ENCODE results near the gene ACLY.
A peak's percentile ranks its signal among the peaks of the same experiment; 100 is the strongest.

ACLY gene

GRCh38 chr17:41966463-41967140, 47.9 kb upstream of the ACLY start, which contains the start of gene CNP (continued):
- no peak for TF ChIP-seq ZNF221 (tag by site-specific recombination; IDR thresholded peaks at IDR 0.05; ENCODE audit: borderline replicate concordance)
- TF ChIP-seq, protein P1, sequence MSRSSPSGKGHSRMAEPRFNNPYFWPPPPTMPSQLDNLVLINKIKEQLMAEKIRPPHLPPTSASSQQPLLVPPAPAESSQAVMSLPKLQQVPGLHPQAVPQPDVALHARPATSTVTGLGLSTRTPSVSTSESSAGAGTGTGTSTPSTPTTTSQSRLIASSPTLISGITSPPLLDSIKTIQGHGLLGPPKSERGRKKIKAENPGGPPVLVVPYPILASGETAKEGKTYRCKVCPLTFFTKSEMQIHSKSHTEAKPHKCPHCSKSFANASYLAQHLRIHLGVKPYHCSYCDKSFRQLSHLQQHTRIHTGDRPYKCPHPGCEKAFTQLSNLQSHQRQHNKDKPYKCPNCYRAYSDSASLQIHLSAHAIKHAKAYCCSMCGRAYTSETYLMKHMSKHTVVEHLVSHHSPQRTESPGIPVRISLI (tag by site-specific recombination; IDR thresholded peaks at IDR 0.05) = no peak
- no peak for TF ChIP-seq ZNF366 (tag by site-specific recombination; conservative IDR thresholded peaks at IDR 0.05)
- no peak for TF ChIP-seq ZNF707 (tag by site-specific recombination; IDR thresholded peaks at IDR 0.05)
- TF ChIP-seq, protein P2, sequence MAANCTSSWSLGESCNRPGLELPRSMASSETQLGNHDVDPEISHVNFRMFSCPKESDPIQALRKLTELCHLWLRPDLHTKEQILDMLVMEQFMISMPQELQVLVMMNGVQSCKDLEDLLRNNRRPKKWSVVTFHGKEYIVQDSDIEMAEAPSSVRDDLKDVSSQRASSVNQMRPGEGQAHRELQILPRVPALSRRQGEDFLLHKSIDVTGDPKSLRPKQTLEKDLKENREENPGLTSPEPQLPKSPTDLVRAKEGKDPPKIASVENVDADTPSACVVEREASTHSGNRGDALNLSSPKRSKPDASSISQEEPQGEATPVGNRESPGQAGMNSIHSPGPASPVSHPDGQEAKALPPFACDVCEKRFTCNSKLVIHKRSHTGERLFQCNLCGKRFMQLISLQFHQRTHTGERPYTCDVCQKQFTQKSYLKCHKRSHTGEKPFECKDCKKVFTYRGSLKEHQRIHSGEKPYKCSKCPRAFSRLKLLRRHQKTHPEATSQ (tag by site-specific recombination; IDR thresholded peaks at IDR 0.05) = no peak
- TF ChIP-seq, protein P3, sequence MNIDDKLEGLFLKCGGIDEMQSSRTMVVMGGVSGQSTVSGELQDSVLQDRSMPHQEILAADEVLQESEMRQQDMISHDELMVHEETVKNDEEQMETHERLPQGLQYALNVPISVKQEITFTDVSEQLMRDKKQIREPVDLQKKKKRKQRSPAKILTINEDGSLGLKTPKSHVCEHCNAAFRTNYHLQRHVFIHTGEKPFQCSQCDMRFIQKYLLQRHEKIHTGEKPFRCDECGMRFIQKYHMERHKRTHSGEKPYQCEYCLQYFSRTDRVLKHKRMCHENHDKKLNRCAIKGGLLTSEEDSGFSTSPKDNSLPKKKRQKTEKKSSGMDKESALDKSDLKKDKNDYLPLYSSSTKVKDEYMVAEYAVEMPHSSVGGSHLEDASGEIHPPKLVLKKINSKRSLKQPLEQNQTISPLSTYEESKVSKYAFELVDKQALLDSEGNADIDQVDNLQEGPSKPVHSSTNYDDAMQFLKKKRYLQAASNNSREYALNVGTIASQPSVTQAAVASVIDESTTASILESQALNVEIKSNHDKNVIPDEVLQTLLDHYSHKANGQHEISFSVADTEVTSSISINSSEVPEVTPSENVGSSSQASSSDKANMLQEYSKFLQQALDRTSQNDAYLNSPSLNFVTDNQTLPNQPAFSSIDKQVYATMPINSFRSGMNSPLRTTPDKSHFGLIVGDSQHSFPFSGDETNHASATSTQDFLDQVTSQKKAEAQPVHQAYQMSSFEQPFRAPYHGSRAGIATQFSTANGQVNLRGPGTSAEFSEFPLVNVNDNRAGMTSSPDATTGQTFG (tag by site-specific recombination; IDR thresholded peaks at IDR 0.05; ENCODE audit: borderline replicate concordance) = no peak
- TF ChIP-seq, protein P4, sequence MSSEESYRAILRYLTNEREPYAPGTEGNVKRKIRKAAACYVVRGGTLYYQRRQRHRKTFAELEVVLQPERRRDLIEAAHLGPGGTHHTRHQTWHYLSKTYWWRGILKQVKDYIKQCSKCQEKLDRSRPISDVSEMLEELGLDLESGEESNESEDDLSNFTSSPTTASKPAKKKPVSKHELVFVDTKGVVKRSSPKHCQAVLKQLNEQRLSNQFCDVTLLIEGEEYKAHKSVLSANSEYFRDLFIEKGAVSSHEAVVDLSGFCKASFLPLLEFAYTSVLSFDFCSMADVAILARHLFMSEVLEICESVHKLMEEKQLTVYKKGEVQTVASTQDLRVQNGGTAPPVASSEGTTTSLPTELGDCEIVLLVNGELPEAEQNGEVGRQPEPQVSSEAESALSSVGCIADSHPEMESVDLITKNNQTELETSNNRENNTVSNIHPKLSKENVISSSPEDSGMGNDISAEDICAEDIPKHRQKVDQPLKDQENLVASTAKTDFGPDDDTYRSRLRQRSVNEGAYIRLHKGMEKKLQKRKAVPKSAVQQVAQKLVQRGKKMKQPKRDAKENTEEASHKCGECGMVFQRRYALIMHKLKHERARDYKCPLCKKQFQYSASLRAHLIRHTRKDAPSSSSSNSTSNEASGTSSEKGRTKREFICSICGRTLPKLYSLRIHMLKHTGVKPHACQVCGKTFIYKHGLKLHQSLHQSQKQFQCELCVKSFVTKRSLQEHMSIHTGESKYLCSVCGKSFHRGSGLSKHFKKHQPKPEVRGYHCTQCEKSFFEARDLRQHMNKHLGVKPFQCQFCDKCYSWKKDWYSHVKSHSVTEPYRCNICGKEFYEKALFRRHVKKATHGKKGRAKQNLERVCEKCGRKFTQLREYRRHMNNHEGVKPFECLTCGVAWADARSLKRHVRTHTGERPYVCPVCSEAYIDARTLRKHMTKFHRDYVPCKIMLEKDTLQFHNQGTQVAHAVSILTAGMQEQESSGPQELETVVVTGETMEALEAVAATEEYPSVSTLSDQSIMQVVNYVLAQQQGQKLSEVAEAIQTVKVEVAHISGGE (tag by site-specific recombination; conservative IDR thresholded peaks at IDR 0.05; ENCODE audit: low read depth) = 0 out of 2 replicates have a peak, but pooled peaks have one; percentile 33
- no peak for TF ChIP-seq ZNF501 (tag by site-specific recombination; IDR thresholded peaks at IDR 0.05)
- TF ChIP-seq ZNF747 (tag by site-specific recombination; IDR thresholded peaks at IDR 0.05) = no peak
- TF ChIP-seq ZNF174 (tag by site-specific recombination; IDR thresholded peaks at IDR 0.05) = no peak
- no peak for TF ChIP-seq ZNF311 (tag by site-specific recombination; IDR thresholded peaks at IDR 0.05; ENCODE audit: borderline replicate concordance)
- TF ChIP-seq ZNF202 (tag by site-specific recombination; IDR thresholded peaks at IDR 0.05; ENCODE audit: borderline replicate concordance) = no peak
- TF ChIP-seq, protein P5, sequence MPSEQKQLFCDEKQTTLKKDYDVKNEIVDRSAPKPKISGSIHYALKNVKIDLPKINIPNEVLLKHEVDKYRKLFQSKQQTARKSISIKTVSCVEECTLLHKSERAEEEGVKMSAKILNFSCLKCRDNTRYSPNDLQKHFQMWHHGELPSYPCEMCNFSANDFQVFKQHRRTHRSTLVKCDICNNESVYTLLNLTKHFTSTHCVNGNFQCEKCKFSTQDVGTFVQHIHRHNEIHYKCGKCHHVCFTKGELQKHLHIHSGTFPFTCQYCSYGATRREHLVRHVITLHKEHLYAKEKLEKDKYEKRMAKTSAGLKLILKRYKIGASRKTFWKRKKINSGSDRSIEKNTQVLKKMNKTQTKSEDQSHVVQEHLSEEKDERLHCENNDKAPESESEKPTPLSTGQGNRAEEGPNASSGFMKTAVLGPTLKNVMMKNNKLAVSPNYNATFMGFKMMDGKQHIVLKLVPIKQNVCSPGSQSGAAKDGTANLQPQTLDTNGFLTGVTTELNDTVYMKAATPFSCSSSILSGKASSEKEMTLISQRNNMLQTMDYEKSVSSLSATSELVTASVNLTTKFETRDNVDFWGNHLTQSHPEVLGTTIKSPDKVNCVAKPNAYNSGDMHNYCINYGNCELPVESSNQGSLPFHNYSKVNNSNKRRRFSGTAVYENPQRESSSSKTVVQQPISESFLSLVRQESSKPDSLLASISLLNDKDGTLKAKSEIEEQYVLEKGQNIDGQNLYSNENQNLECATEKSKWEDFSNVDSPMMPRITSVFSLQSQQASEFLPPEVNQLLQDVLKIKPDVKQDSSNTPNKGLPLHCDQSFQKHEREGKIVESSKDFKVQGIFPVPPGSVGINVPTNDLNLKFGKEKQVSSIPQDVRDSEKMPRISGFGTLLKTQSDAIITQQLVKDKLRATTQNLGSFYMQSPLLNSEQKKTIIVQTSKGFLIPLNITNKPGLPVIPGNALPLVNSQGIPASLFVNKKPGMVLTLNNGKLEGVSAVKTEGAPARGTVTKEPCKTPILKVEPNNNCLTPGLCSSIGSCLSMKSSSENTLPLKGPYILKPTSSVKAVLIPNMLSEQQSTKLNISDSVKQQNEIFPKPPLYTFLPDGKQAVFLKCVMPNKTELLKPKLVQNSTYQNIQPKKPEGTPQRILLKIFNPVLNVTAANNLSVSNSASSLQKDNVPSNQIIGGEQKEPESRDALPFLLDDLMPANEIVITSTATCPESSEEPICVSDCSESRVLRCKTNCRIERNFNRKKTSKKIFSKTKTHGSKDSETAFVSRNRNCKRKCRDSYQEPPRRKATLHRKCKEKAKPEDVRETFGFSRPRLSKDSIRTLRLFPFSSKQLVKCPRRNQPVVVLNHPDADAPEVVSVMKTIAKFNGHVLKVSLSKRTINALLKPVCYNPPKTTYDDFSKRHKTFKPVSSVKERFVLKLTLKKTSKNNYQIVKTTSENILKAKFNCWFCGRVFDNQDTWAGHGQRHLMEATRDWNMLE (tag by site-specific recombination; conservative IDR thresholded peaks at IDR 0.05; ENCODE audit: low read depth) = no peak
- no peak for TF ChIP-seq GFI1B (tag by site-specific recombination; IDR thresholded peaks at IDR 0.05)
- TF ChIP-seq ZNF112 (tag by site-specific recombination; IDR thresholded peaks at IDR 0.05) = no peak
- peak; percentile 41; the same call in 1 of the 2 replicates for TF ChIP-seq ZNF76 (tag by site-specific recombination; IDR thresholded peaks at IDR 0.05; ENCODE audit: borderline replicate concordance, low read depth)
- TF ChIP-seq ZNF433 (tag by site-specific recombination; IDR thresholded peaks at IDR 0.05; ENCODE audit: low read depth) = no peak
- TF ChIP-seq SP3 (tag by site-specific recombination; IDR thresholded peaks at IDR 0.05) = peak; percentile 75
- TF ChIP-seq ZNF626 (tag by site-specific recombination; IDR thresholded peaks at IDR 0.05) = no peak
- TF ChIP-seq ZNF776 (tag by site-specific recombination; IDR thresholded peaks at IDR 0.05; ENCODE audit: borderline replicate concordance) = no peak
- no peak for TF ChIP-seq ZNF10 (tag by site-specific recombination; IDR thresholded peaks at IDR 0.05)
- TF ChIP-seq ZNF2 (tag by site-specific recombination; IDR thresholded peaks at IDR 0.05) = no peak
- TF ChIP-seq ZNF621 (tag by site-specific recombination; IDR thresholded peaks at IDR 0.05) = no peak
- no peak for TF ChIP-seq ZNF121 (tag by site-specific recombination; IDR thresholded peaks at IDR 0.05)
- TF ChIP-seq ZNF350 (tag by site-specific recombination; IDR thresholded peaks at IDR 0.05) = no peak

Data from HEK293 (cell line).